GM19043 (cell line): ENCODE results near the gene HPGD.
A peak's percentile ranks its signal among the peaks of the same experiment; 100 is the strongest.

ENCODE experiments used
- ATAC-seq: cut with Tn5 transposase; IDR thresholded peaks from one replicate; pipeline ENCODE4 v1.9.1; 2021; ENCODE audit warnings: low read depth; ENCODE audit not compliant: unreplicated experiment

HPGD gene

DNA sequence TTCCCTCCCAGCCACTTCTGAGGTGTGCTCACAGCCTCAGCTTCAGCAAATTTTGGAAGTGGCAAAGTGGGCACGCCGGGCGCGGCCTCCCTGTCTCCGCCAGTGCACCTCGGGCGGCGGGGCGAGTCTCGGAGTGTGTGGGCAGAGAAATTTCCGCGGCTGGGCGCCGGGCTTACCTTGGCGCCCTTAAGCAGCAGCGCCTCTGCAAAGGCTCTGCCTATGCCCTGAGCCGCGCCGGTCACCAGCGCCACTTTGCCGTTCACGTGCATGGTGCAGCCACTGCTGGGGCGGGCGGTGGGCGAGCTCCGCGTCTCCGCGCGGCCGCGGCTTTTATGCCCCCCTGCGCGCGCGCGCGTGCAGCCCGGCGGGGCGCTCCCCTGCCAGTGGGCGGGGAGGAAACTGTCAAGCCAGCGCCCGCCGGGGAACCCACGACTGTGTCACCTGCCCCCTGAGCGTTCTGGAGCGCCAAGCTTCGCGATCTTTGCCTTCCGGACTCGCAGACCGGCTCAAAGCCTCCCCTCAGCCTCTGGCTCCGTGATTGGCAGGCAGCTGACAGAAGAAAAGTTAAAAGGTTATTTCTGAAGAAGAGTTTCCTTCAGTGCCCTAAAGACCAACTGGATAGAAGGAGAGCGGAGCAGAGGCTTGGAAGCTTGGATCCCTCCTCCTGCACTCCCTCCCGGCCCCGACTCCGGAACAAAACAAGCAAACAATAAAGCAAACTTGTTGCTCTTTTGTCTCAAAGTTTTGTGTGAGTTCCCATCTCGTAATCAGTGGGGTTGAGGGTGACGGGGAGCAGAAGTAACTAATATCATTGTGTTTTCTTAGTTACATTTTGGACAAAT is at the start of gene HPGD:
HPGD (minus strand) TSS at position 306 of the 842 bp plus-strand sequence; CDS start at position 269, 37 bp downstream.
- ATAC-seq: peak; percentile 67

DNA sequence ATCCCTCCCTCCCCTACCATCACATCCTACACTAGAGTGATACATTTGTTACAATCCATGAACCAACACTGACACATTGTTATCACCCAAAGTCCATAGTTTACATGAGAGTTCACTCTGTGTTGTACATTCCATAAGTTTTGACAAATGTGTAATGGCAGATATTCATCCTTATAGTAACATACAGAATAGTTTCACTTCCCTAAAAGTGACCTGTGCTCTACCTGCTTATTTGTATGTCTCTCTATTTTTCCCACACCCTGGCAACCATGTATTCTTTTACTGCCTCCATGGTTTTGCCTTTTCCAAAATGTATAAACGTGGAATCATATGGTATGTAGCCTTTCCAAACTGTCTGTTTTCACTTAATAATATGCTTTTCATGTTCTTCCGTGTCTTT is 42.2 kb upstream of the HPGD start:
- ATAC-seq: peak; percentile 54

DNA sequence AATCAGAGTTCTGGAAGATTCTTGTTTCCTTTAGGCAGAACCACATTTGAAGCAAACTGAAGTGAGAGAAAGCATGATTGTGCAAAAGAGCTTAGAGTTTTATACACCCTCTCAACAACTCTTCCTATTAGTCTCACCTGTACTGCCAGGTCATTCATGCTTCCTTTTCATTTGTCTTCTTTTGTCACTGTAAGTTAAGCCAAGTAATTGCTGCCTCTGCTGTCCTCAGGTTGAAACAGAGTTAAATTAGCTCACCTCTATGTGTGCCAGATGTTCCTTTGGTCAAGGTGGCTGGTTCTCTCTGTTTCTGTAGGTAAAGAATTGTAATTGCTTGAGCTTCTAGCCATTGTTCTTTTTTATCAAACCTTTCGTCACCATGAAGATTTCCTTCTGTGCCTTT is 41.1 kb upstream of the HPGD start:
- no peak for ATAC-seq

DNA sequence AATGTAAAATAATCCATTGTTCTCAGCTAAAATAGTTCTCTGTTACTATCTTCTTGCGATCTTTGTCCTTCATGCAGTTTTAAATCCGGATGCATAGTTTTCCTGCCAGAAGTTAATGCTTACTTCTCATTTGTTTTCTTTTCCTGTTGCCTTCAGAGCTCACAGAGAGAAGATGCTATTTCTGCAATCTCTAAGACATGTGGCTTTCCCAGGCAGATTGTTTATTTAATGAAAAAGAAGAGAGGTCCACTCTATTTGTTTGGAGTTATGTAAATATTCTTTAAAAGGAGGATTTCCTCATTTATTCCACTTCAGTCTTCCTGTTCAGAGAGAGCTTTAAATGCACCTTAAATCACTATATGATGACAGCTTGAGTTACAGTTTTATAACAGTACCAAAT is 39.3 kb upstream of the HPGD start:
- ATAC-seq: no peak

DNA sequence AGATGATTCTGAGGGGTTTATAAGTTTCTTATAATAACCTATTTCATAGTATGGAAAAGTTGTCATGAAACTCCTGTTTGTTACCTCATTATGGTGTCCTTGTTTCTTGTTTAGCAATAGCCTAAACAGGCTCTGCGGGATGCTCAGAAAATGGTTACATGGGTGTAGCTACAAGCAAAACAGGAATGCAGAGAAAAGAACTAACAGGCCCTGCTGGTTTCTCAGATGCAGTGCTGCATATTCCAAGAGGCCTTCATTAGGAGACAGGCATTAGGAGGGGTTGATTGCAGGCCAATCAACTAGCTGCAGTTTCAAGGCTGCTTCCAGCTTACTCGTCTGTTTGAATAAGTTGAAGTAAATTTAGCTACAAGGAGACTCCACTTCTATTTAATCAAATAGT is 37.6 kb upstream of the HPGD start:
- ATAC-seq: no peak

DNA sequence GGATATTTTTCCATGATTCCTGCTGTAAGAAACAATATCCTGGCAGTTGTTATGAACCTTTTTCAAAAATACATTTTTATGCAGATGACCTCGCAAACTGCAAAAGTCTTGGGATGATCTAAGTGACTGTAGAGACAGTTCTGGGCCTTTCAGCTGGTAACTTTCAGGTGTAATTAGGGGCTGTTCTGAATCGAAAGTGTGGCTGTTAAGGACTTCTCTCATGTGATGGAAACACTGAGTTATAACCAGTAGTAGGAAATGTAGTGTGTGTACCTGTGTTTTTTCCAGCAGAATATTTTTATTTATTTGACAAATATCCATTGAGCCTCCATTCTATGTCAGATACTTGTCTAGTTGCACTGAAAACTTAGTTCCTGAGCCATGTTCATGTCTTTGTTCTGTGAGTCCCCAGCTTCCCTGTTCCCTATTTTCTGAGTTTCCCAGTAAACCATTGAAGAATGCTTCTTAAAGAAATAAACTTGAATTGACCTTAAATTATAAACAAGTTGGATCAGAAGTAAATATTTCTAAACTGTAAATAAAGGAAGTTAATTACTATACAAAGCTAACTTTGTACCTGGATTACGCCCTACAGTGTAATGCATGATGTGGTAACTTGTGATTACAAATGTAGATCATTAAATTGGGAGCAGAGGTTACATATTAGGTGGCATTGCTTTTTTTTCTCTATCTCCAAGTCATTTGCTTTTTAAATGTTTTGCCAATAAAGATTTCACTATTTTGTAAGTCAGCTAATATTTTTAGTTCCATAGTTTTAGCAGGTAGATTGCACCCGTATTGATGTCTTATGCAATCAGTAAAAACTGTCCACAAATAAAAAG is 33.7 kb upstream of the HPGD start:
- no peak for ATAC-seq

DNA sequence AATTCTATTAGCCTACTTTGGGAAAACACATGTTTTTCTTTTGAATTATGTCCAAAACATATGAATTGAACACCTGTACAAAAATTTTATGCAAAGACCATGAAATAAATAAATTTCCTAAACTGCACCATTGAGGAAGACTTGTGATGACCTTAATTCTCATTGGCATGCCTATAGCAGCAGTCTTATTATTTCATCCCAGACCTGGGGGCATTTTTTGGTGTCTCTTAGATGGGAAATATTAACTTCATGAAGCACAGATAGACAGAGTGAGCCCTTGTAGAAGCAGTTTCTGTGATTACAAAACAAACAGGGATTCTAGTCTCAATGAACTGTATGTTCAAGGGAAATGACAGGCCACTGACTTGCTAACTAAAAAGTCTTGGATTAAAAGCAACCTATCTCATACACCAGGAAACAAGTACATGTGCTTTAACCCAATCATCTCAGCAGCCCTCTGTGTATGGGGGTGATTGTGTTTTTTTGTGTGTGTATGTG is 32.0 kb upstream of the HPGD start:
- ATAC-seq: no peak

DNA sequence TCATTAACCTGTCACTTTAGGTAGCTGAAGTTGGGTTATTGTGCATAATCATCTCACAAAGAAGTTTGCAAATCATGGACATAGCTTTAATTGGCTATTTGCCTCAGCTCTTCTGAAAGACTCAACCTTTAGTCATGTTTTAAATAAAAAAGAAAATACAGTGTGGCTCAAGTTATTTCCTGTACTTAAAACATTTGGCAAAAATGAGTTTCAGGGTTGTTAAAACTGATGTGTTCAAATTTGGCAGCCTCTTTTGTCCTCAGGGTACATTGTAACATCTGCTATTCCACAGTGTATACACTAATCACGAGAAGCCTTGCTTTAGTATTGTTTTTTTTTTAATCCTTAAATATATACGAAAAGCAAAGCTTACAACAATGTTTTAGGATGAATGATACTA is 31.5 kb upstream of the HPGD start:
- no peak for ATAC-seq

DNA sequence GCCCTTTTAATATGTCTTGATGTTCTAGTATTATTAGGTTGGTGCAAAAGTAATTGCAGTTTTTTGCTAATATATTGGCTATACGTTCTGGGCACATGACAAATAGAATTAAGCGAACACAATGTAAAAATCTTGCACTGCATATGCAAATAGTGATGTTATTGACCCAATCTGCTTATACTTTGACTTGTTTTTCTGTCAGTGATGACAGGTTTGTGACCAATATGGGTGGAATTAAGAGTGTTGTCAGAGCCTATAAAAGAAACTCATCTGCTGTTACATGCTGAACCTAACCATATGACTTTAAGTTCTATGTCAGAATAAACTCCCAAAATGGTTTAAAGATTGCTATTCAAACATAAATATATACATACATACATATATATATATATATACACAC is 30.7 kb upstream of the HPGD start:
- no peak for ATAC-seq

DNA sequence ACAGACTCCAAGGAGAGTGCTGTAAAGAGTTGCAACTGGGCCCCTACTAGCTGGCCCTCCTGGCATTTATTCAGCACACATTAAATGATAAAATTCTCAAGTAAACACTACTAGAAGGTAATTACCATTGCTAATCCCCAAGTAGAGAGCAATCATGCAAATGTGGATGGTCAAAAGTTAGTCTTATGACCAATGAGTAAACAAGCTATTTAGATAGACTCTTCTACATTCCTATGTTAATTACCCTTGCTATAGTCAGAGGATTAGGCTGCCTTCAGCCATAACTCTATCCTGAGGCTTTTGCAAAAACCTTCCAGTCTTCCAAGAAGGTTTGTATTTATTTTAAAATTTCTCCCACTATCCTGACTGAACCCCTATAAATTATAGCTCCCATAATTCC is 28.3 kb upstream of the HPGD start:
- no peak for ATAC-seq

DNA sequence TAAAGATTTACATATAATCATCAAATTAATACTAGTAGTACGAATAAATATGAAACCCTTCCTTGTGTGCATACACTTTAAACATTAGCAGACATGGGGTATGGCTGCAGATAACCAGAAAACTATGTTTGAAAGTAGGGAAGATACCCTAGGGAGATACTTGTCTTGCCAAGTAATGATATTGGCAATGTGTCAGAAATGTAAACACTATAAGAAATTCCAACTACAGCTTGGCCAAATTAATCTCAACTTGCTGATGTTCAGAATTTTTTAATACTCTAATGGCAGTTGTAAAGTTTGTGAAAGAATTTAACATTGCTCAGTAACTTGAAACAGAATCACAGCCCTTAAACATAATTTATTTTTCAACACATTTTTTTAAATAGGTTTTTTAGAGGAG is 27.4 kb upstream of the HPGD start:
- ATAC-seq: no peak

DNA sequence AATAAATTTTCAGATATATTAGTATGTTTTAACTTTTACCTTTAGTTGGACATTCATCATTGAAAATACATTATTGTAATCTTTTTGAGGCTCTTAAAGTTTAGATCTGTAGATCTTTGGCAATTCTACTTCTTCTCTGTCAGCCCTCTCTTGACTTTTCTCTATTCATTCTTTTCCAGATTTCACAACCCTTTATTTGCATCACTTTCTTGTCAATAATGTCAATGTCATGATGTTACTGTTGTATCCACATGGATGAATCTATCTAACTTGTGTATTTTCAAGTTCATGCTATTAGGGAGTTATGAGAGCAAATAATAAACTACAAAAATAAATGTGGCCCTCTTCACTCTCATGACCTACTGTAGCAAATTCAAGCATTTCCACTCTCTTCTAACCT is 23.0 kb upstream of the HPGD start:
- ATAC-seq: no peak

DNA sequence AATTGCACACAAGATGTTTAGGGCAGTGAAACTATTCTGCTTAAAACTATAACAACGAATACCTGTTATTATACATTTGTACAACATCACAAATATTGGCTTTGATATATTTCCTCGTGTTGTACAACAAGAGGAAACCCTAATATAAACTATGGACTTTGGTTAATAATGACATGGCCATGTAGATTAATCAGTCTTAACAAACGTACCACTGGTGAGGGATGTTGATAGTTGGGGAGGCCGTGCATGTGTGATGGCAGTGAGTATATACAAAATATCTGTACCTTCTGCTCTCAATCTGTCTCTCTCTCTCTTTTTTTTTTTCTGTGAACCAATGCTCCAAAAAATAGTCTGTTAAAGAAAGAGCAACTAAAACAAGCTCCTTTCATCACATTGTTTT is 22.2 kb upstream of the HPGD start:
- no peak for ATAC-seq

DNA sequence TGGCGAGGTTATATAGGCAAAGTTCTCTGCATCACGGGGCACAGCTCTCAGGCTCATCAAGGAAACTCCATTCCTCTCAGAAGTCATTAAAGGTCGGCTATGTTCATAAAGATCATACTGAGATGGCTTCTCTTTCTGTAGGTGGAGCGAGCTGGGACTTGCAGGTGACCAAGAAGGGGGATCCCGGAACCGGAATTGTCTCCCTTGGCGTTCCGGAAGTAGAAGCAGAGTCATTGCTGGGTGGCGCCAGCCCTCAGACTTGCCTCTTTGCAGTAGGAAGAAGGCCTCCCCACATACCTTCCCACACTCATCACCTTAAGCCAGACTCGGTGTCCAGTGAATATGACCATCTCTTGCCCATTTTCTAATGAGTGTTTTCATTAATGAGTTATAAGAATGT is 17.9 kb upstream of the HPGD start:
- ATAC-seq: no peak

DNA sequence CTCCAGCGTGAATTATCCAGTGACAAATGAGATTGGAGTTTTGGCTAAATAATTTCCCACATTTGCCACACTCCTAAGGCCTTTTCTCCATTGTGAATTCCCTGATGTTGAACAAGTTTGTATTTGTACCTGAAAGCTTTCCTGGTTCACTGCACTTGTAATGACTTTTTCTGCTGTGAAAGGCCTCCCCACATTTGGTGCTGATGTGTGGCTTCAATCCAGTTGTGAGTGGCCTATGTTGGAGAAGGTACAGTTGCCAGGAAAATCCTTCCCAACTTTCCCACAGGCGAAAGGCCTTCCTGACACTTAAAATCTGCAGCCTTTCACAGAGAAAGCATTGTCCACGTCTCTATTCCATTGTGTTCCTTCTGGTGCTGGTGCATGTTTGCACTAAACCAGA is 17.3 kb upstream of the HPGD start:
- ATAC-seq: no peak

DNA sequence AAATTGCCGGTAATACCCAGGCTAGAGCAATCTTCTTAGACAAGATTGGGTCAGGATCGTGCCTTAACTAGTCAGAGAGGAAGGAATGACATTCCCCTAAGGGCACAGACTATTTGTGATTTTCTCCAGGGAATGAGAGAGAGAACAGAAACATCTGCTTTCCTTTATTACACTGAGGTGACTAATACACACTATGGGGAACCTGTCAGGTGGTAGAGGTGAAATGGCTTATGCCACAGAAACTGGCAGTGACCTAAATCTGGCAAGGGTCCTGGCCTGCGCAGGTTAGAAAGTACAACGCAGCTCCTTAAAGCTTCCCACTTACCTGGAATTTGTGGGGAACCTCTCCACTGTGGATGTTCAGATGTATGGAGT is 16.6 kb upstream of the HPGD start:
- no peak for ATAC-seq

DNA sequence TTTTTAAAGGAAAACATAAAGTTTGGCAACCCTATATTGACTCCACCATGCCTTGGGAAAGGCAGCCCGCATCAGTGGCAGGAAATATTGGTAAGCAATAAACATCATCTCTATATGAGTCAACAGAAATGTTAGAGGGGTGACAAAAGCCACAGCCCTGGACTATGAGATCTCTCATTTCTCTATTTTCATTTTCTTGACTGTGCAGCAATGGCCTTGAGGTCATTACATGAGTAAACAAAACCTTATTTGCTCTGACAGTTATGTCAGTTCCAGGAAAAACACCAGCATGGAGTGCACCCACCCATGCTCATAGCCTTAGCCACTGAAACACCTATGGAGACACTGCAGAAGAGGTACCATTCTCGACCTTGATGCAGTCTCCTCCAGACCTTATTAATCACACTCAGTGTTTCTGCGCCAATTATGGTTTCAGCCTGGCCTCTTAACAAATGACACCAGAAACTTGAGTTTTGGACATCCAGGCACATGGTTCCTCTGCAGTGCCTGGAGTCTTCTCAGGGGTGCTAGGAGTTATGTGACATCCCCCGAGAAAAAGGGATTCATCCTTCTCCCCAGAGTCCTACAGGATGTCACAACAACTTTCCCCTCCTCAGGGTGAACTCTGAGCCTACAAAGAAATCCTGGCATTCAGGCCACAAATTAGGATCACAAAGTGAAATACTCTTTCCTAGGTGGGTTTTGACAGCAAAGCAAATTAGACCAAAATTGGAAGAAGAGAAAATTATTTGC is 16.0 kb upstream of the HPGD start:
- ATAC-seq: peak; percentile 98

DNA sequence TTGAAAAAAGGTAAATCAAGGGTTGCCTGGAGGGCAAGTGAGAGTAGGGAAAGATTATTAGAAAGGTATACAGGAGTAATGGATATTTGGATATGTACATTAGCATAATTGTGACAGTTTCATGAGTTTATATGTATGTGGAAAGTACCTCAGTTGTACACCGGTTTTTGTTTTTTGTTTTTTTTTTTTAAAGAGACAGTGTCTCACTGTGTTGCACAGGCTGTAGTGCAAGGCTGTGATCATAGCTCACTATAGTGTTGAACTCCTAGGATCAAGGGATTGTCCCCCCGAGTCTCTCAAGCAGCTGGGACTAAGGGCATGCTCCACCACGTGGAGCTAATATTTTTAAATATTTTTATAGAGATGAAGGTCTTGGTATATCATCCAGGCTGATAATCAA is 15.3 kb upstream of the HPGD start:
- peak; percentile 13 for ATAC-seq

DNA sequence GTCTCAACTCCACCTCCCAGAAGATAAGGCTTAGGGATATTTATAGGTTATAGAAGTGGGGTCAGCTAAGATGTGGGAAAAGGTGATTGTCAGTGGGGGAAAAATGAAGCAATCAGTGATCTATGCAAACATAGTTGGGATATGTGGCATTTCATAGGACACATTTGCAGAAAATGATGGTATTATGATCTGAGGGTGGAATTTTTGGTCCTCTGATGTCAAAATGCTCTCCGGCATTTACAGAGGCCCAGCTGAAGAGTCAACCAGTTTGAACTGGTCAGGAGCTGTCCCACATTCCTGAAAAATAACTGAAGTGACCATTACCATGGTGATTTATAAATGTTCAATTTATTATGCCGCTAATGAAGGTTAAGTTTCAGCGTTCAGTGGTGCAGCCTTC is 12.2 kb upstream of the HPGD start:
- ATAC-seq: no peak

DNA sequence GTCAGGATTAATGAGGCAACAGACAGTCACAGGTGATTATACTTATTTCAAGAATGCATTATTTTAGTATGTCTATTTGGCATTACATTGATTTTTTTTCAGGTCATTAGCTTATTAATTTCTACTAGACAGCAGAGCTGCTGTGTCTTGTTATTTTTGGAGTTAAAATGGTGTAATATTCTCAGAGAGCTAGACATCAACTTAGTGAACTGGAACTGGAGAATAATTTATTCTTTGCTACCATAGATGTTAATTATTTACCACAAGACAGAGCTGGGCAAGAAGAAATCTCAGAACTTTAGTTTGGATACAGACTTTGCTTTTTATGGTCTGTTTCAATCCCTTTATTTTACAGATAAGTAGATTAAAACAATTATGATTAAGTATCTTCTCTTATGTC is 10.2 kb upstream of the HPGD start:
- ATAC-seq: no peak

DNA sequence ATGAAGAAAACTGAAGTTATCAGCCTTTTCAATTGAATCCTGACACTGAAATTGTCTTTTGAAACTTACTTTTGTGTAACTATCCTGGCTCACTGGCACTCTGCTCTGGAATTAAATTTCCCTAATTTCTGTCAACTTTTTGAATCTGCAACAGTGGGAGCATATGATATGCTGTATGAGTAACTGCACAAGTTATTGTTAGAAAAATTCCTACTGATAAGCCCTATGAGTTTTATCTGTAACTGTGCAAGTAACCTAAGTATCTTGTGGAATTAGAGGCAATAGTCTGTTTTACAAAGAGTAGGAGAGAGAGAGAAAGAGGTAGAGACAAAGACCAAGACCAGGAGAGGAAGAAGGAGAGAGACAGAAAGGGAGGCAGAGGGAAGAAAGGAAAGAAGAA is 9.2 kb upstream of the HPGD start:
- no peak for ATAC-seq
